H1 (cell line): Measurements from ENCODE around the gene MAP7. TPM values are rescaled to one million over a fixed set of nuclear protein-coding genes. Genes with fewer than 3 reads are reported as not detected.

ENCODE experiments used
- ASH2L ChIP-seq: fragments of 200-600, 300-600 bp; sonication (generic); IDR thresholded peaks from one replicate; pipeline ENCODE4 v1.7.1; 2017; ENCODE audit warnings: low read length
- BRCA1 ChIP-seq: IDR thresholded peaks from 2 replicates; pipeline ENCODE4 v1.6.1; 2012; ENCODE audit warnings: low read depth, low read length, improper control_type of control experiment
- CREB1 ChIP-seq: IDR thresholded peaks from 2 replicates; pipeline ENCODE4 v1.6.1; 2012; ENCODE audit warnings: inconsistent platforms
- E2F6 ChIP-seq: IDR thresholded peaks from 2 replicates; pipeline ENCODE4 v1.6.1; 2012; ENCODE audit warnings: inconsistent platforms
- EGR1 ChIP-seq: IDR thresholded peaks from 2 replicates; pipeline ENCODE4 v1.6.1; 2011; ENCODE audit warnings: low read depth, low read length, borderline replicate concordance
- GABPA ChIP-seq: IDR thresholded peaks from 2 replicates; pipeline ENCODE4 v1.6.1; 2011; ENCODE audit warnings: mild to moderate bottlenecking, low read length, moderate library complexity, borderline replicate concordance; ENCODE audit not compliant: insufficient read depth
- POLR2AphosphoS5 ChIP-seq: IDR thresholded peaks from 2 replicates; pipeline ENCODE4 v1.6.1; 2011; ENCODE audit warnings: low read depth, low read length
- SAP30 ChIP-seq: fragments of 300-600 bp; sonication (generic); IDR thresholded peaks from 2 replicates; pipeline ENCODE4 v1.7.1; 2012; ENCODE audit warnings: low read length, moderate library complexity, mild to moderate bottlenecking, inconsistent platforms; ENCODE audit not compliant: insufficient read depth, insufficient replicate concordance
- SRF ChIP-seq: IDR thresholded peaks from 2 replicates; pipeline ENCODE4 v1.6.1; 2011; ENCODE audit warnings: mild to moderate bottlenecking, low read depth, low read length, moderate library complexity
- SUZ12 ChIP-seq: fragments of 200-600 bp; sonication (generic); IDR thresholded peaks from 2 replicates; pipeline ENCODE4 v1.6.1; 2012; ENCODE audit warnings: mild to moderate bottlenecking, inconsistent platforms, low read length, moderate library complexity, mixed read lengths
- TEAD4 ChIP-seq: IDR thresholded peaks from 2 replicates; pipeline ENCODE4 v1.6.1; 2012; ENCODE audit warnings: low read depth, low read length, inconsistent platforms, mixed read lengths
- YY1 ChIP-seq: IDR thresholded peaks from 2 replicates; pipeline ENCODE4 v1.6.1; 2011; ENCODE audit warnings: low read depth, mild to moderate bottlenecking, low read length
- polyA plus RNA-seq, 7 experiments: library from polyadenylated mRNA; depleted of rRNA in 3 of 7; stranded (reverse) in 5 of 7; unstranded in 2 of 7; fragments of >200 nt in 5 of 7; fragments of 200-250 nt in 2 of 7; gene quantifications; 1 replicate in 5 of 7; 2 replicates in 1 of 7; 4 replicates in 1 of 7; pipeline versions ENCODE4 v1.2.1 to v1.2.3, GENCODE V29; 2011 to 2013; ENCODE audit warnings: missing spikeins in 2 of 7, mixed read lengths in 2 of 7
- total RNA-seq: library from RNA; stranded (reverse); fragmentation: NEBNext Ultra II Directional; extraction: Animal tissue kit (Norgen Biotek cat#: 25700); gene quantifications from 2 replicates; pipeline ENCODE4 v1.2.1, GENCODE V29; 2021

MAP7 gene
- total and polyA plus RNA-seq, 2 of the 8 experiments (the other 6 are each of a cell fraction or from before 2014, with no cell fraction given): 13.5 to 66.9 TPM

- TF ChIP-seq YY1 (peak; percentile 83), SRF (no peak), EGR1 (no peak), SUZ12 (no peak), GABPA (peak; percentile 27; the same call in 1 of the 2 replicates), BRCA1 (no peak), E2F6 (peak; percentile 84), SAP30 (peak; percentile 64), ASH2L (peak; percentile 94), TEAD4 (0 out of 2 replicates have a peak, but pooled peaks have one; percentile 27), POLR2AphosphoS5 (peak; percentile 59; the same call in 1 of the 2 replicates), CREB1 (peak; percentile 80)
Measured at GRCh38 chr6:136550330-136551071, at the start of gene MAP7 (continued).
